Neural cell (in vitro differentiated cells): ENCODE data around the gene CYP11A1. TPM values are rescaled to one million over a fixed set of nuclear protein-coding genes. Genes with fewer than 3 reads are reported as not detected.
A peak's percentile ranks its signal among the peaks of the same experiment; 100 is the strongest.

Experiments
- H2AFZ ChIP-seq: fragments of 200-600, 300-800 bp; sonication (generic), shearing (Covaris generic); 2 replicates; pipeline ENCODE4 v1.6.0; 2014; ENCODE audit warnings: low read depth, mild to moderate bottlenecking, antibody characterized with exemption, low read length, moderate library complexity
- H3F3A ChIP-seq: fragments of 200-600 bp; shearing (Covaris generic); 2 replicates; pipeline ENCODE4 v1.6.1; 2016; ENCODE audit warnings: mild to moderate bottlenecking, moderate library complexity, mixed read lengths, antibody characterized with exemption, low read length; ENCODE audit not compliant: insufficient read depth, poor library complexity, severe bottlenecking
- H3K27ac ChIP-seq: fragments of 200-600, 300-800 bp; sonication (generic), shearing (Covaris generic); 2 replicates; pipeline ENCODE4 v1.5.1; 2014; ENCODE audit warnings: mild to moderate bottlenecking, low read length, moderate library complexity
- H3K27me3 ChIP-seq: fragments of 300-800, 200-600 bp; sonication (generic), shearing (Covaris generic); 2 replicates; pipeline ENCODE4 v1.6.0; 2014; ENCODE audit warnings: mild to moderate bottlenecking, low read depth, low read length, moderate library complexity; ENCODE audit not compliant: insufficient read depth
- H3K36me3 ChIP-seq: fragments of 300-800, 200-600 bp; sonication (generic), shearing (Covaris generic); 2 replicates; pipeline ENCODE4 v1.5.1; 2014; ENCODE audit warnings: mild to moderate bottlenecking, antibody characterized with exemption, low read length, moderate library complexity; ENCODE audit not compliant: insufficient read depth
- H3K4me2 ChIP-seq: fragments of 300-800, 200-600 bp; sonication (generic), shearing (Covaris generic); 2 replicates; pipeline ENCODE4 v1.6.0; 2014; ENCODE audit warnings: mild to moderate bottlenecking, low read length
- H3K4me3 ChIP-seq: fragments of 300-800, 200-600 bp; sonication (generic), shearing (Covaris generic); 2 replicates; pipeline ENCODE4 v1.5.1; 2014; ENCODE audit warnings: mild to moderate bottlenecking, low read length, moderate library complexity
- H3K79me2 ChIP-seq: fragments of 200-600 bp; shearing (Covaris generic); replicated peaks from 2 replicates; pipeline ENCODE4 v1.6.0; 2014; ENCODE audit warnings: mild to moderate bottlenecking, low read length, moderate library complexity; ENCODE audit not compliant: insufficient read depth
- H3K9ac ChIP-seq: fragments of 300-800, 200-600 bp; sonication (generic), shearing (Covaris generic); 2 replicates; pipeline ENCODE4 v1.6.1; 2016; ENCODE audit warnings: mild to moderate bottlenecking, low read length, mixed read lengths
- H3K9me2 ChIP-seq: fragments of 200-600 bp; shearing (Covaris generic); 2 replicates; pipeline ENCODE4 v1.6.1; 2016; ENCODE audit warnings: mild to moderate bottlenecking, low read length, mixed read lengths; ENCODE audit not compliant: insufficient read depth
- H3K9me3 ChIP-seq: fragments of 200-600, 300-800 bp; sonication (generic), shearing (Covaris generic); 2 replicates; pipeline ENCODE4 v1.6.1; 2016; ENCODE audit warnings: mild to moderate bottlenecking, mixed run types, low read length, moderate library complexity, mixed read lengths
- H4K20me1 ChIP-seq: fragments of 200-600 bp; shearing (Covaris generic); 2 replicates; pipeline ENCODE4 v1.6.1; 2016; ENCODE audit warnings: mild to moderate bottlenecking, mixed run types; ENCODE audit not compliant: insufficient read depth
- CTCF ChIP-seq: fragments of 450-650 bp; IDR thresholded peaks from 2 replicates; pipeline ENCODE4 v1.5.1; 2014; ENCODE audit warnings: antibody characterized with exemption, mild to moderate bottlenecking, moderate library complexity; ENCODE audit not compliant: poor library complexity, severe bottlenecking
- EP300 ChIP-seq: fragments of 450-650 bp; conservative IDR thresholded peaks from 2 replicates; pipeline ENCODE4 v1.6.1; 2014; ENCODE audit warnings: antibody characterized with exemption, mild to moderate bottlenecking, moderate library complexity; ENCODE audit not compliant: poor library complexity, severe bottlenecking
- EZH2 ChIP-seq: fragments of 200-600, 300-800 bp; shearing (Covaris generic), sonication (generic); IDR thresholded peaks from 2 replicates; pipeline ENCODE4 v1.6.1; 2014; ENCODE audit warnings: antibody characterized with exemption, low read length, borderline replicate concordance, mild to moderate bottlenecking; ENCODE audit not compliant: insufficient read depth, poor library complexity, severe bottlenecking
- MXI1 ChIP-seq: fragments of 450-650 bp; conservative IDR thresholded peaks from 2 replicates; pipeline ENCODE4 v1.6.1; 2014; ENCODE audit warnings: antibody characterized with exemption, mild to moderate bottlenecking; ENCODE audit not compliant: poor library complexity, severe bottlenecking
- POLR2AphosphoS5 ChIP-seq: IDR thresholded peaks from 2 replicates; pipeline ENCODE4 v1.6.1; 2012
- RAD21 ChIP-seq: fragments of 450-650 bp; conservative IDR thresholded peaks from 2 replicates; pipeline ENCODE4 v1.6.1; 2014; ENCODE audit warnings: antibody characterized with exemption, mild to moderate bottlenecking, moderate library complexity
- REST ChIP-seq: IDR thresholded peaks from 2 replicates; pipeline ENCODE4 v1.6.1; 2012; ENCODE audit warnings: borderline replicate concordance
- SMC3 ChIP-seq: fragments of 450-650 bp; conservative IDR thresholded peaks from 2 replicates; pipeline ENCODE4 v1.6.1; 2014; ENCODE audit warnings: antibody characterized with exemption, mild to moderate bottlenecking, moderate library complexity; ENCODE audit not compliant: poor library complexity
- TAF1 ChIP-seq: IDR thresholded peaks from 2 replicates; pipeline ENCODE4 v1.6.1; 2012; ENCODE audit warnings: low read depth
- polyA plus RNA-seq: library from polyadenylated mRNA; depleted of rRNA; stranded (reverse); fragments of >200 nt; gene quantifications from 2 replicates; pipeline ENCODE4 v1.2.3, GENCODE V29; 2014

Gene CYP11A1
- polyA plus RNA-seq, 1 donor from 2014 or later = not detected

- peak; percentile 79 for TF ChIP-seq EP300
- TF ChIP-seq RAD21 = peak; percentile 41
- peak; percentile 23 for TF ChIP-seq TAF1
- TF ChIP-seq EZH2 = no peak
- peak; percentile 39 for TF ChIP-seq REST
- TF ChIP-seq SMC3 = peak; percentile 47
- peak; percentile 85 for TF ChIP-seq POLR2AphosphoS5
- TF ChIP-seq CTCF = no peak
- no peak for TF ChIP-seq MXI1
- Histone ChIP-seq H3K27me3 (no peaks in the 10 kb centered on the region), H3K4me2 (no peak overlapping the region), H3K9me3 (no peaks in the 10 kb centered on the region), H3K79me2 (no peaks in the 10 kb centered on the region), H3K9me2 (no peaks in the 10 kb centered on the region), H3F3A (peaks cover 5% of the 10 kb centered on the region), H3K4me3 (peak overlapping the region; percentile 34), H3K36me3 (no peaks in the 10 kb centered on the region), H2AFZ (no peak overlapping the region), H3K9ac (peak overlapping the region; percentile 61), H3K27ac (peak overlapping the region; percentile 88), H4K20me1 (no peaks in the 10 kb centered on the region)
These were observed 54.9 kb downstream of the CYP11A1 start for GRCh38 chr15:74312445-74313007.

GRCh38 chr15:74311734-74312444 is 55.6 kb downstream of the CYP11A1 start:
- no peaks in the 10 kb centered on the region for H3K9me3 ChIP-seq
- H4K20me1 ChIP-seq = no peaks in the 10 kb centered on the region
- H3K27ac ChIP-seq = peak overlapping the region; percentile 88
- no peaks in the 10 kb centered on the region for H3K27me3 ChIP-seq
- peak overlapping the region; percentile 34 for H3K4me3 ChIP-seq
- no peak overlapping the region for H3K4me2 ChIP-seq
- H3K79me2 ChIP-seq = no peaks in the 10 kb centered on the region
- no peaks in the 10 kb centered on the region for H3K9me2 ChIP-seq
- H3K36me3 ChIP-seq = no peaks in the 10 kb centered on the region
- H3K9ac ChIP-seq = peak overlapping the region; percentile 61
- TF ChIP-seq TAF1 = no peak
- TF ChIP-seq RAD21 = no peak
- no peak for TF ChIP-seq SMC3
- TF ChIP-seq EZH2 = no peak
- TF ChIP-seq POLR2AphosphoS5 = no peak
- no peak for TF ChIP-seq REST
- TF ChIP-seq CTCF = no peak
- TF ChIP-seq MXI1 = no peak
- H2AFZ ChIP-seq = no peak overlapping the region
- H3F3A ChIP-seq = peaks cover 5% of the 10 kb centered on the region
